ENCODE data around the gene PDIA6. TPM values are rescaled to one million over a fixed set of nuclear protein-coding genes. Genes with fewer than 3 reads are reported as not detected.
A peak's percentile ranks its signal among the peaks of the same experiment; 100 is the strongest.

PDIA6 gene
- total and polyA plus RNA-seq, 2 donors from 2014 or later: 190 to 225 TPM

DNA sequence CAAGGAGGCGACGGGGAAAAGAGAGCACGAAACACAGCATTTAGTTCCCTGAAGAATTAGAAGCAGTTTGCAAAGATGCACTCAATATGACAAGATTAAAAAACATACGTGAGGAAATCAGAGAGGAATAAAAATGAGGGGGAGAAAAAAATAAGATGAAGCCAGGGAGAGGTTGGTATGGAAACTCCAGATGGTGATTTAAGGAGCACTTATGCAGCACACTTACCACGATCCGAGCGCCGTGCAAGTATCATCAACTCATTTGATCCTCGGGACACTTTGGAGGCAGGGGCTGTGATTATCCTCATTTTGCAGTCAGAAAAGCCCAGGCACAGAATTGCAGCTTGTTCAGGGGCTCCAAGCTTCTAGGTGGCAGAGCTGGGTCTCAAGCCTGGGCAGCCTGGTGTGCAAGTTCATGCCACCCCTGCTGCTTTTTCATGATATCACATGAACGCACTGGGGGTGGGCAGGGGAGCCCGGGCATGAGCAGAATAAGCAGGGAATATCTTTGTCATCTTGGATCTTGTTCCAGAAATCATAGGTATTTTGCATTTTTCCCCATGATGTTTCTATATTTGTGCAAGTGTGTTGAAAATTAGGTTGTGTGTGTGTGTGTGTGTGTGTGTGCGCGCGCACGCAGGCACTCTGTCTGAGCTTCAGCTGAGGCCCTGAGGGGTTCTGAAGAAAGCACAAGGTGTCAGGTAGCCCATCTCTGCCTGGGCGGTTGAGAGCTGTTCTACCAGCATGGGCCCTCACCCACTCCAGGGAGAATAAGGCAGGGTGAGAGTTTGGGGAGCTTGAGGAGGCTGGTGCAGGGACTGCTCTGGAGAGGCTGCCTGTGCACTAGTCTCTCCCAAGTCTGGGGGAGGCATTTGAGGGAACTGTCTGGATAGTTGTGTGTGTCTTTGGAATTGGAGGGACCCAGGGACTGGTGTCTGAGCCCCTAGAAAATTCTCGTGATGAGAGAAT is 25.0 kb upstream of the PDIA6 start:
- H3K27me3 ChIP-seq (ENCODE audit: control insufficient read depth, insufficient read depth, low read length): no peaks in the 10 kb centered on the region
- TF ChIP-seq, protein P1, sequence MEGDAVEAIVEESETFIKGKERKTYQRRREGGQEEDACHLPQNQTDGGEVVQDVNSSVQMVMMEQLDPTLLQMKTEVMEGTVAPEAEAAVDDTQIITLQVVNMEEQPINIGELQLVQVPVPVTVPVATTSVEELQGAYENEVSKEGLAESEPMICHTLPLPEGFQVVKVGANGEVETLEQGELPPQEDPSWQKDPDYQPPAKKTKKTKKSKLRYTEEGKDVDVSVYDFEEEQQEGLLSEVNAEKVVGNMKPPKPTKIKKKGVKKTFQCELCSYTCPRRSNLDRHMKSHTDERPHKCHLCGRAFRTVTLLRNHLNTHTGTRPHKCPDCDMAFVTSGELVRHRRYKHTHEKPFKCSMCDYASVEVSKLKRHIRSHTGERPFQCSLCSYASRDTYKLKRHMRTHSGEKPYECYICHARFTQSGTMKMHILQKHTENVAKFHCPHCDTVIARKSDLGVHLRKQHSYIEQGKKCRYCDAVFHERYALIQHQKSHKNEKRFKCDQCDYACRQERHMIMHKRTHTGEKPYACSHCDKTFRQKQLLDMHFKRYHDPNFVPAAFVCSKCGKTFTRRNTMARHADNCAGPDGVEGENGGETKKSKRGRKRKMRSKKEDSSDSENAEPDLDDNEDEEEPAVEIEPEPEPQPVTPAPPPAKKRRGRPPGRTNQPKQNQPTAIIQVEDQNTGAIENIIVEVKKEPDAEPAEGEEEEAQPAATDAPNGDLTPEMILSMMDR (IDR thresholded peaks at IDR 0.05; ENCODE audit: borderline replicate concordance, extremely low read depth, insufficient read depth): no peak
- intact Hi-C loops (cut with DNase I): no loop called here
- no peak for DNase-seq
- peaks cover 0 to 11% (median 3%) of the 10 kb centered on the region in 3 donors for H3K9me3 ChIP-seq (ENCODE audit: control insufficient read depth in 2 of 3, insufficient read depth in 1 of 3, low read length in 3 of 3)
- H3K9ac ChIP-seq (ENCODE audit: low read length in 3 of 3): no peak overlapping the region
- no peak overlapping the region for H3K4me3 ChIP-seq (ENCODE audit: low read length in 3 of 3)
- H3K27ac ChIP-seq (ENCODE audit: low read depth in 2 of 2, low read length in 2 of 2): no peak overlapping the region
- no peak for FAIRE-seq
- H3K36me3 ChIP-seq (ENCODE audit: control insufficient read depth in 2 of 3, insufficient read depth in 3 of 3, low read length in 3 of 3): no peaks in the 10 kb centered on the region
- H3K4me1 ChIP-seq (ENCODE audit: control insufficient read depth in 2 of 3, insufficient read depth in 2 of 3, low read depth in 1 of 3, low read length in 3 of 3): no peaks in the 10 kb centered on the region

DNA sequence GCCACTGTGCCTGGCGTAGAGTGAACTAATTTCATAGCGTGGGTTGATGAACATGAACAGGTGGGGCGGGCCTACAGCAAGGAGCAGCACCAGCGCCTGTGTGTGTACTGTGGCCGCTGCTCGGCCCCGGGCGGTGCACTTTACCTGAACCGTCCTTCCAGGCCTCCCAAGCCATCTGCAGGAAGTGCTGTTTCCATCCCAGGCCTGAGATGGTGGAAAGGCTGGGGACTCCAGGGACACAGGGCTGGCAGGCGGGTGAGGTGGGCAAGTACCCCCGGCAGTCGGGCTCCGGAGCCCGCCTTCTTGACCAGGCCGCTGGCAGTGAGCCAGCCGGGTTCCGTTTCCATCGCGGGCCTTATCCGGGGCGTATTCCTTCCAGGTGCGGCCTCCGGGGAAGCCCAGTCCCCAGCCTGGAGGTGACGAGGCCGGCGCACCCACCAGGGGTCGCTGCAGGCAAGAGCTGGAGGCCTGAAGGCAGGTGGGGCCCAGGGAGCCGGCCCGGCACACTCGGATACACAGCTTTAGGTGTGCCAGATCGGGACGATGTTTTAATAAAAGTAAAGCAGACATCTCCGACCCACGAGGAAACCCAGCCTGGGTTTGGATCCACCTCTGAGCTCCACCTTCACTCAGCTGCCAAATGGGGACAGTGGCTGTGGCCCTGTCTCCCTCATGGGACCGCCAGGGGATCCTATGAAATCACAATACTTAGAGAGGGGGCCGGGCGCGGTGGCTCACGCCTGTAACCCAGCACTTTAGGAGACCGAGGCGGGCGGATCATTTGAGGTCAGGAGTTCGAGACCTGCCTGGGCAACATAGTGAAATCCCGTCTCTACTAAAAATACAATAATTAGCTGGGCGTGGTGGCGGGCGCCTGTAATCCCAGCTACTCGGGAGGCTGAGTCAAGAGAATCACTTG is 22.7 kb upstream of the PDIA6 start:
- intact Hi-C loops (cut with DNase I): no loop called here
- no peak overlapping the region for H3K9ac ChIP-seq (ENCODE audit: low read length in 3 of 3)
- no peak for FAIRE-seq
- TF ChIP-seq, protein P1 (IDR thresholded peaks at IDR 0.05; ENCODE audit: borderline replicate concordance, extremely low read depth, insufficient read depth): peak; percentile 78
- DNase-seq: peak; percentile 73 to 86 (median 83)
- H3K27me3 ChIP-seq (ENCODE audit: control insufficient read depth, insufficient read depth, low read length): peaks cover 2% of the 10 kb centered on the region
- H3K4me3 ChIP-seq (ENCODE audit: low read length in 3 of 3): no peak overlapping the region
- no peaks in the 10 kb centered on the region for H3K36me3 ChIP-seq (ENCODE audit: control insufficient read depth in 2 of 3, insufficient read depth in 3 of 3, low read length in 3 of 3)
- no peak overlapping the region for H3K27ac ChIP-seq (ENCODE audit: low read depth in 2 of 2, low read length in 2 of 2)
- no peaks in the 10 kb centered on the region for H3K9me3 ChIP-seq (ENCODE audit: control insufficient read depth in 2 of 3, insufficient read depth in 1 of 3, low read length in 3 of 3)
- peaks cover 0 to 4% (median 0%) of the 10 kb centered on the region in 3 donors for H3K4me1 ChIP-seq (ENCODE audit: control insufficient read depth in 2 of 3, insufficient read depth in 2 of 3, low read depth in 1 of 3, low read length in 3 of 3)

GRCh38 chr2:10834068-10834655 is 21.6 kb upstream of the PDIA6 start:
- H3K27ac ChIP-seq (ENCODE audit: low read depth in 2 of 2, low read length in 2 of 2): no peak overlapping the region
- no peak overlapping the region for H3K4me3 ChIP-seq (ENCODE audit: low read length in 3 of 3)
- H3K36me3 ChIP-seq (ENCODE audit: control insufficient read depth in 2 of 3, insufficient read depth in 3 of 3, low read length in 3 of 3): no peaks in the 10 kb centered on the region
- peaks cover 0 to 4% (median 0%) of the 10 kb centered on the region in 3 donors for H3K4me1 ChIP-seq (ENCODE audit: control insufficient read depth in 2 of 3, insufficient read depth in 2 of 3, low read depth in 1 of 3, low read length in 3 of 3)
- FAIRE-seq: no peak
- peaks cover 2% of the 10 kb centered on the region for H3K27me3 ChIP-seq (ENCODE audit: control insufficient read depth, insufficient read depth, low read length)
- TF ChIP-seq, protein P1 (IDR thresholded peaks at IDR 0.05; ENCODE audit: borderline replicate concordance, extremely low read depth, insufficient read depth): no peak
- no peak overlapping the region for H3K9ac ChIP-seq (ENCODE audit: low read length in 3 of 3)
- intact Hi-C loops (cut with DNase I): loop anchor here (5.0 kb wide), 1 partner anchor 288 kb away; no protein-coding TSS in a partner anchor
- no peak for DNase-seq
- H3K9me3 ChIP-seq (ENCODE audit: control insufficient read depth in 2 of 3, insufficient read depth in 1 of 3, low read length in 3 of 3): no peaks in the 10 kb centered on the region
